ENCODE results near the gene LST1. TPM values are rescaled to one million over a fixed set of nuclear protein-coding genes. Genes with fewer than 3 reads are reported as not detected.

The LST1 gene
- total RNA-seq, 1 experiment from 2014 or later, result not detected

DNA sequence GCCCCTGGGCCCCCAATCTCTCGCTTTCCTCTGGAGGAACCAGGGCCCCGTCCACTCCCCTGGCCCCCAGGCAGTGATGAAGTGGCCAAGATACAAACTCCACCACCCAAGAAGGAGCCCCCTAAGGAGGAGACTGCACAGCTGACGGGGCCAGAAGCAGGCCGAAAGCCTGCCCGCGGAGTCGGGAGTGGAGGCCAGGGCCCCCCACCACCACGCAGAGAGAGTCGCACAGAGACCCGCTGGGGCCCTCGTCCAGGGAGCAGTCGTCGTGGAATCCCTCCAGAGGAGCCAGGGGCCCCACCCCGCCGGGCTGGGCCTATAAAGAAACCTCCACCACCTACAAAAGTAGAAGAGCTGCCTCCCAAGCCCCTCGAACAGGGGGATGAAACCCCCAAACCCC, 45.1 kb downstream of the LST1 start:
- H3K36me3 ChIP-seq (ENCODE audit: control insufficient read depth, insufficient read depth, low read length), result peaks cover 52% of the 10 kb centered on the region

DNA sequence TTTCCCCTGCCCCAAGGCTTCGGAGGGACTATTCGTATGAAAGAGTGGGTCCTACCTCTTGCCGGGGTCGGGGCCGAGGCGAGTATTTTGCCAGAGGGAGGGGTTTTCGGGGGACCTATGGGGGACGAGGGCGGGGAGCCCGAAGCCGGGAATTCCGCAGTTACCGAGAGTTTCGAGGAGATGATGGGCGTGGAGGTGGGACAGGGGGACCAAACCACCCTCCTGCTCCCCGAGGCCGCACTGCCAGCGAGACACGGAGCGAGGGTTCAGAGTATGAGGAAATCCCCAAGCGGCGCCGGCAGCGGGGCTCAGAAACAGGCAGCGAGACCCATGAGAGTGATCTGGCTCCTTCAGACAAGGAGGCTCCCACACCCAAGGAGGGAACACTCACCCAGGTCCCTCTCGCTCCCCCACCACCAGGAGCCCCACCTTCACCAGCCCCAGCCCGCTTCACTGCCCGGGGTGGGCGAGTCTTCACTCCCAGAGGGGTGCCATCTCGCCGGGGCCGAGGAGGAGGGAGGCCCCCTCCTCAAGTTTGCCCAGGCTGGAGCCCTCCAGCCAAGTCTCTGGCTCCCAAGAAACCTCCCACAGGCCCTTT, 45.7 kb downstream of the LST1 start:
- in situ Hi-C loops (cut with HindIII; ENCODE audit: low pct_unique_long_range_greater_than_20kb, low sequenced_read_pairs), result no loop called here
- H3K27me3 ChIP-seq (ENCODE audit: control insufficient read depth, insufficient read depth, low read length), result no peaks in the 10 kb centered on the region
- TF ChIP-seq SIN3A (IDR thresholded peaks at IDR 0.05; ENCODE audit: borderline replicate concordance, insufficient read depth, low read depth, low read length) (no peak), POLR2AphosphoS5 (IDR thresholded peaks at IDR 0.05; ENCODE audit: low read depth, low read length) (no peak), TCF7L2 (IDR thresholded peaks at IDR 0.05; ENCODE audit: low read depth, low read length) (no peak)
- TF ChIP-seq, protein P1, sequence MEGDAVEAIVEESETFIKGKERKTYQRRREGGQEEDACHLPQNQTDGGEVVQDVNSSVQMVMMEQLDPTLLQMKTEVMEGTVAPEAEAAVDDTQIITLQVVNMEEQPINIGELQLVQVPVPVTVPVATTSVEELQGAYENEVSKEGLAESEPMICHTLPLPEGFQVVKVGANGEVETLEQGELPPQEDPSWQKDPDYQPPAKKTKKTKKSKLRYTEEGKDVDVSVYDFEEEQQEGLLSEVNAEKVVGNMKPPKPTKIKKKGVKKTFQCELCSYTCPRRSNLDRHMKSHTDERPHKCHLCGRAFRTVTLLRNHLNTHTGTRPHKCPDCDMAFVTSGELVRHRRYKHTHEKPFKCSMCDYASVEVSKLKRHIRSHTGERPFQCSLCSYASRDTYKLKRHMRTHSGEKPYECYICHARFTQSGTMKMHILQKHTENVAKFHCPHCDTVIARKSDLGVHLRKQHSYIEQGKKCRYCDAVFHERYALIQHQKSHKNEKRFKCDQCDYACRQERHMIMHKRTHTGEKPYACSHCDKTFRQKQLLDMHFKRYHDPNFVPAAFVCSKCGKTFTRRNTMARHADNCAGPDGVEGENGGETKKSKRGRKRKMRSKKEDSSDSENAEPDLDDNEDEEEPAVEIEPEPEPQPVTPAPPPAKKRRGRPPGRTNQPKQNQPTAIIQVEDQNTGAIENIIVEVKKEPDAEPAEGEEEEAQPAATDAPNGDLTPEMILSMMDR (IDR thresholded peaks at IDR 0.05), result no peak
- TF ChIP-seq, protein P2, sequence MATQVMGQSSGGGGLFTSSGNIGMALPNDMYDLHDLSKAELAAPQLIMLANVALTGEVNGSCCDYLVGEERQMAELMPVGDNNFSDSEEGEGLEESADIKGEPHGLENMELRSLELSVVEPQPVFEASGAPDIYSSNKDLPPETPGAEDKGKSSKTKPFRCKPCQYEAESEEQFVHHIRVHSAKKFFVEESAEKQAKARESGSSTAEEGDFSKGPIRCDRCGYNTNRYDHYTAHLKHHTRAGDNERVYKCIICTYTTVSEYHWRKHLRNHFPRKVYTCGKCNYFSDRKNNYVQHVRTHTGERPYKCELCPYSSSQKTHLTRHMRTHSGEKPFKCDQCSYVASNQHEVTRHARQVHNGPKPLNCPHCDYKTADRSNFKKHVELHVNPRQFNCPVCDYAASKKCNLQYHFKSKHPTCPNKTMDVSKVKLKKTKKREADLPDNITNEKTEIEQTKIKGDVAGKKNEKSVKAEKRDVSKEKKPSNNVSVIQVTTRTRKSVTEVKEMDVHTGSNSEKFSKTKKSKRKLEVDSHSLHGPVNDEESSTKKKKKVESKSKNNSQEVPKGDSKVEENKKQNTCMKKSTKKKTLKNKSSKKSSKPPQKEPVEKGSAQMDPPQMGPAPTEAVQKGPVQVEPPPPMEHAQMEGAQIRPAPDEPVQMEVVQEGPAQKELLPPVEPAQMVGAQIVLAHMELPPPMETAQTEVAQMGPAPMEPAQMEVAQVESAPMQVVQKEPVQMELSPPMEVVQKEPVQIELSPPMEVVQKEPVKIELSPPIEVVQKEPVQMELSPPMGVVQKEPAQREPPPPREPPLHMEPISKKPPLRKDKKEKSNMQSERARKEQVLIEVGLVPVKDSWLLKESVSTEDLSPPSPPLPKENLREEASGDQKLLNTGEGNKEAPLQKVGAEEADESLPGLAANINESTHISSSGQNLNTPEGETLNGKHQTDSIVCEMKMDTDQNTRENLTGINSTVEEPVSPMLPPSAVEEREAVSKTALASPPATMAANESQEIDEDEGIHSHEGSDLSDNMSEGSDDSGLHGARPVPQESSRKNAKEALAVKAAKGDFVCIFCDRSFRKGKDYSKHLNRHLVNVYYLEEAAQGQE (IDR thresholded peaks at IDR 0.05; ENCODE audit: insufficient read depth in 1 of 2, low read depth in 2 of 2, low read length in 1 of 2), result no peak
- ATAC-seq (no peak), DNase-seq (ENCODE audit: low read depth, low spot score) (no peak)
- H3K27ac ChIP-seq (ENCODE audit: low read length), result no peak overlapping the region
- H3K9me3 ChIP-seq (ENCODE audit: control insufficient read depth, insufficient read depth, low read depth, low read length), result no peaks in the 10 kb centered on the region
- ChIA-PET POLR2A (no interaction called here), CTCF (no interaction called here)
- peaks cover 8% of the 10 kb centered on the region; the same call in 1 of the 2 replicates for H3K4me1 ChIP-seq (ENCODE audit: control insufficient read depth, insufficient read depth, low read length)
- no peak overlapping the region for H3K4me3 ChIP-seq (ENCODE audit: low read depth in 2 of 2, low read length in 2 of 2)
- intact Hi-C loops (cut with micrococcal nuclease; ENCODE audit: unreplicated experiment), result no loop called here
- H3K36me3 ChIP-seq (ENCODE audit: control insufficient read depth, insufficient read depth, low read length), result peaks cover 49% of the 10 kb centered on the region
- no TSS peak for BruUV-seq (replicated peaks)

More for the DNA sequence above, 45.1 kb downstream of the LST1 start:
- TSS peak; percentile 15 for BruUV-seq (replicated peaks)
- Histone ChIP-seq H3K27ac (ENCODE audit: low read length) (no peak overlapping the region), H3K27me3 (ENCODE audit: control insufficient read depth, insufficient read depth, low read length) (no peaks in the 10 kb centered on the region), H3K9me3 (ENCODE audit: control insufficient read depth, insufficient read depth, low read depth, low read length) (no peaks in the 10 kb centered on the region), H3K4me3 (ENCODE audit: low read depth in 2 of 2, low read length in 2 of 2) (no peak overlapping the region), H3K4me1 (ENCODE audit: control insufficient read depth, insufficient read depth, low read length) (peaks cover 6% of the 10 kb centered on the region; the same call in 1 of the 2 replicates)
- in situ Hi-C loops (cut with HindIII; ENCODE audit: low pct_unique_long_range_greater_than_20kb, low sequenced_read_pairs) (no loop called here), intact Hi-C loops (cut with micrococcal nuclease; ENCODE audit: unreplicated experiment) (no loop called here)
- TF ChIP-seq TCF7L2 (IDR thresholded peaks at IDR 0.05; ENCODE audit: low read depth, low read length) (no peak), SIN3A (IDR thresholded peaks at IDR 0.05; ENCODE audit: borderline replicate concordance, insufficient read depth, low read depth, low read length) (no peak)
- ChIA-PET CTCF (no interaction called here), POLR2A (no interaction called here)
- DNase-seq (ENCODE audit: low read depth, low spot score) (no peak), ATAC-seq (no peak)

DNA sequence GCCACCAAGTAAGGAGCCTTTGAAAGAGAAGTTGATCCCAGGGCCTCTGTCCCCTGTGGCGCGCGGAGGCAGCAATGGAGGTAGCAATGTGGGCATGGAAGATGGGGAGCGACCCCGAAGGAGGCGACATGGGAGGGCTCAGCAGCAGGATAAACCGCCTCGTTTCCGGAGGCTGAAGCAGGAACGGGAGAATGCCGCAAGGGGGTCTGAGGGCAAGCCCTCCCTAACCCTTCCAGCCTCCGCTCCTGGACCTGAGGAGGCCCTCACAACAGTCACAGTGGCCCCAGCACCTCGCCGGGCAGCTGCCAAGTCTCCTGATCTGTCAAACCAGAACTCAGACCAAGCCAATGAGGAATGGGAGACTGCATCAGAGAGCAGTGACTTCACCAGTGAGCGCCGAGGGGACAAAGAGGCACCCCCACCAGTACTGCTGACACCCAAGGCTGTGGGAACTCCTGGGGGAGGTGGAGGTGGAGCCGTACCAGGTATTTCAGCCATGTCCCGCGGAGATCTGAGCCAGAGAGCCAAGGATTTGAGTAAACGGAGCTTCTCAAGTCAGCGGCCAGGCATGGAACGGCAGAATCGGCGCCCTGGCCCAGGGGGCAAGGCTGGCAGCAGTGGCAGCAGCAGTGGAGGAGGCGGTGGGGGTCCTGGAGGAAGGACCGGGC, 46.3 kb downstream of the LST1 start:
- Histone ChIP-seq H3K36me3 (ENCODE audit: control insufficient read depth, insufficient read depth, low read length) (peaks cover 43% of the 10 kb centered on the region), H3K9me3 (ENCODE audit: control insufficient read depth, insufficient read depth, low read depth, low read length) (no peaks in the 10 kb centered on the region), H3K4me3 (ENCODE audit: low read depth in 2 of 2, low read length in 2 of 2) (no peak overlapping the region), H3K27me3 (ENCODE audit: control insufficient read depth, insufficient read depth, low read length) (no peaks in the 10 kb centered on the region), H3K4me1 (ENCODE audit: control insufficient read depth, insufficient read depth, low read length) (peaks cover 11% of the 10 kb centered on the region; the same call in 1 of the 2 replicates), H3K27ac (ENCODE audit: low read length) (0 out of 2 replicates have a peak overlapping the region, but pooled peaks have one; percentile 13)
- ATAC-seq, result no peak
- intact Hi-C loops (cut with micrococcal nuclease; ENCODE audit: unreplicated experiment), result no loop called here
- ChIA-PET POLR2A (no interaction called here), CTCF (interaction anchor here (0.6 kb wide), 1 partner anchor 34 kb away, joined by 4 read pairs; no protein-coding TSS in a partner anchor)
- BruUV-seq (replicated peaks), result no TSS peak
- no peak for DNase-seq (ENCODE audit: low read depth, low spot score)
- in situ Hi-C loops (cut with HindIII; ENCODE audit: low pct_unique_long_range_greater_than_20kb, low sequenced_read_pairs), result no loop called here
- no peak for TF ChIP-seq SIN3A (IDR thresholded peaks at IDR 0.05; ENCODE audit: borderline replicate concordance, insufficient read depth, low read depth, low read length)
- TF ChIP-seq POLR2AphosphoS5 (IDR thresholded peaks at IDR 0.05; ENCODE audit: low read depth, low read length), result 0 out of 2 replicates have a peak, but pooled peaks have one; percentile 39
